NCI-H1092 treated with DMSO at 0.1 percent for 48 hours (cell line): ENCODE data around the gene RALGPS1.

ENCODE experiments used
- DNase-seq: peaks from one replicate; lab custom pipeline; 2025; lab: John Stamatoyannopoulos, UW

The RALGPS1 gene

DNA sequence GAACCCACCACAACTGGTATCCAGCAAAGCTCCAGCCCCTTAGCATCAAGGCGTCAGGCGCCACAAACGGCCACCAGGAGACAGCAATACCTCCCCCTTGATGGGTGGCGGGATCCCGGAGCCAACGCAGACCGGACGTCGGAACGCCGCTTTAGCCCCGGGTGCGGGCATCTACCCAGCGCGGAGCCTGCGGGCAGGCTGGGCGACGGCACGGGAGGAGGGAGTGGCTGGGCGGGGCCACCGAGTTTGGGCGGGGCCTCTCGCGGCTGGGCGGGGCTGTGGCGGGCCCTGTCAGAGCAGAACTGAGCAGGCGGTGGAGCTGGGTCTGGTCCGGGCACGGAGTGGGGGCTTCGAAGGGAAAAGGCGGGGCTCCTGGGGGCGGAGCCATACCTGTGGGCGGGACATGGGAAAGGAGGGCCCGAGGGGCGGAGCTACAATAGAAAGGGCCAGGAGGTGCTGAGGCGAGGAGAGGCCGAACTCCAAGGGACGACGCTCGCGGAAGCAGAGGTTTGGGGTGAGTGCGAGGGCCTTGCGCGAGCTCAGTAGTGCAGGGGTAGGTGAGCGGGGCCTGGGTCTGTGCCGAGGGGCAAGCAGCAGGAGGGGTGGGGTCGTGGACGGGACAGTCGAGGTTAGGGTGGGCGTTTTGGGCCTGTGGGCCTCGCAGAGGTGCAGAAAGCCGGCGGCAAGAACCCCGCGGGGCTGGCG lies 309.7 kb downstream of the RALGPS1 start:
- peak; percentile 90 for DNase-seq

DNA sequence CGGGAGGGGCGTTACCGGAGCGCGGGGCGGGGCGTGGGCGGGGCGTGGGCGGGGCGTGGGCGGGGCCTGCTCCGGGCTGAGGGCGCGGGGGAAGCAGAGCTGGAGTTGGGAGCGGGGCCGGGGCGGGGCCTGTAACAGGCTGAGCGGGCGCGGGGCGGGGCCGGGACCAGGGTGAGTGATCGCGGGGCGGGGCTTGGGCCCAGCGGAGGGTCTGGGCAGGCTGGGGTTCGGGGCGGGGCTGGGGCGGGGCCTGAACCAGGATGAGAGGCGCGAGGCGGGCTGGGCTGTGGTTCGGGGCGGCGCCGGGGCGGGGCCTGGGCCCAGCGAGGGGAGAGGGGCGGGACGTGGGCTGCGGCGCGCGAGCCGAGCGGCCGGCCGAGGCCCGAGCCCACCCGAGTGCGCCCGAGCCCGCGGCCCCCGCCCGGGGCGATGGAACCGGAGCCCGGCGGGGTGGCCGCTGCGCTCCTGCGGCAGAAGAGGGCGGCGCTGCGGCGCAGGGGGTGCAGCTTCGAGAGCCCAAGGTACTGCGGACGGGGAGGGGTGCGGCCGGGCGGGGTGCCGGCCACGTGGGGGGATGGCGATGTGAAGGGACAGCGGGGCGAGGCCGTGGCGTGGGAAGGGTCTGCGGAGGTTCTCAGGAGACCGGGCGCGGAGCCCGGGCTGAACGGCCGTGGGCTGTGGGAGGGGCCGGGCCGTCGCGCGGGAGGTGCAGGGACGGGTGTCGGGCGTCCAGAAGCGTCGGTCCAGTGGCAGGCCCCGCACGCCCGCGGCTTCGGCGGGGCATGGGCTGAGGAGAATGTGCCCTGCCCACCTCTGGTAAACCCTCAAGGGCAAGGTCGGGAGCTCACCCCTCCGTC lies 310.5 kb downstream of the RALGPS1 start:
- peak; percentile 90 for DNase-seq

DNA sequence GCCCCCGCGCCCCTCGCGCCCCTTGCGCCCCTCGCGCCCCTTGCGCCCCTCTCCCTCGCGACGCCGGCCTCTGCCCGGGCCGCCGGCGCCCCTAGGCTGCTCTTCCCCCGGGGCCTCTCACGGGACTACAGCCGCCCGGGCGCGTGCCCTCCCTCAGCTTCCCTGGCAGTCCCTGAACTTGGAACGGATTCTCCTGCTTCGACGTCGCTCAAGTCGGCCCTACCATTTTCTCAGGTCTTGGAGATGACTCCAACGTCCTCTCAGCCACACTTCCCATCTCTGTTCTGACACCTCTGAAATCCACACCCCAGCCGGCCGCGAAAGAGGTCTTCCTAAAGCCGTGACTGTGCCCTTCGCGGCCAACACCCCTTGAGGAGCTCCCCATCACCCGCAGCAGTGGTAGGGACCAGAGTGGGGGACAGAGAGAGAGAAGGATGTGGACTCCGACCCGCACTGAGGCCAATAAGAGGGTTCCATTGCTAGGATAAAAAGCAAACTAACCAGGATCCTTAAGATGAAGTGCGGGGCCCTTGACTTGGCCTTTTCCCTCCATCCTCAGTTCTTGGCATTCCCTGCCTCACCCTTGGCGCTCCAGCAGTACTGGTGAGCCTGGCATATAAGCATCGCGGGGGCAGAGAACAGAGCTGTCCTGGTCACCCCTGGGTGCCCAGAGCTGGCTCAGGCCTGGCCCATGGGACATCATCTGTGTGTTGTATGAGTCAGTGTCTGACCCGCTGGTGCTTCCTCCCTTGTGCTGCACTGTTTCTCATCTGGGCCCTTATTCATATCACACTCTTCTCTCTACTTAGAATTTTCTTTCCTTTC lies 311.4 kb downstream of the RALGPS1 start:
- peak; percentile 17 for DNase-seq

GRCh38 chr9:127229691-127230417 lies 315.3 kb downstream of the RALGPS1 start:
- DNase-seq = no peak

DNA sequence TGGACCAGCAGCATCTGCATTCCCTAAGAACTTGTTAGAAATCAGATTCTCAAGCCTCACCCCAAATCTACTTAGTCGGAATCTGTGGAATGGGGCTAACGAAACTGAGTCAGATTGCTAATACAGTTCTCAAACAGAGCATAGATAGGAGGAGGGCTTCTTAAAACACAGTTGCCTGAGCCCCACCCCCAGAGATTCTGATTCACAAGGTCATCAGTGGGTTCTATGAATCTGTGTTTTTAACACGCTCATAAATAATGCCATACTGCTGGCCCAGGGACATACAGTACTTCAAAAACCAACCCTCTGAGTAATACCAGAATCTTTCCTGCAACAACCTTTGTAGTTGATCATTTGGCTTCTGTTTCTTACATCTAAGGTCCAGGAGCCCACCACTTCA lies 317.1 kb downstream of the RALGPS1 start:
- DNase-seq = no peak

- no peak for DNase-seq
Measured at GRCh38 chr9:127232833-127233549, 318.4 kb downstream of the RALGPS1 start.

- DNase-seq = no peak
Measured at GRCh38 chr9:127233550-127233949, 319.0 kb downstream of the RALGPS1 start.

DNA sequence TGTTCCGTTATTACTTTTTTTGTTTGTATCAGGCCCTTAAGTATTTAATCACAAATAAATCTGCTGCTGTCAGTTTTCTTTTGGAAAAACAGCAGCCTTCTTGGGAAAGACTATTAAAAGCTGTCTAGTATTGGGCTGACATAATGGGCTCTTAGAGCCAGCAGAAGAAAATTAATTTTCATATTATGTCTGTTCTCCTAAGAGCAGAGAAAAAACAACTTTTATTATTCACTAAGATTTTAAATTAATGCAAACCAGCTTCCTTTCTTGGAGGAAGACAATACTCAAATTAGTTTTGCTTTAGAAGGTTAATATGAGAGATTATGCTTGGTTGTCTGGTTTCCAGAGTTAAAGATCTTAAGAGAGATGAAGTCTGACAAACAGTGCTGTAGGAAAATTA lies 319.4 kb downstream of the RALGPS1 start:
- DNase-seq = no peak

GRCh38 chr9:127237801-127238200 lies 323.2 kb downstream of the RALGPS1 start:
- DNase-seq = no peak

DNA sequence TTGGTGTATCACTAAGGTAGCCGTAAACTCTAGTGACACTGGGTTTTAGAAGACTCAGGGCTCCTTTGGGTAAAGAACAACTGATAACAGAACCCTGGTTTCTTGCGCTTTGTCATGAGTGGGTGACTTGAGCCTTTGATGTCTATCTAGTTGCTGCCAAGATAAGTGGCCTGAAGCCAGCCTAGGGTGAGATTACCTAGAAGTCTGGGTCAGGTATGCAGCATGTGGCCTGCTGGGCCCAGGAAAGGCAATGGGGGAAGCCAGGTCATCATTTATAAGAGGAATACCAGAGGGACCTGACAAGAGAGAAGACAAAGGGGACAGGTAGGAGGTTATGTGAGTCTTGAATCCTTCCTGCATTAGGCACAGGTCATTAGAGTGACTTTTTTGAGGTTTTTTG lies 326.8 kb downstream of the RALGPS1 start:
- DNase-seq = no peak

DNA sequence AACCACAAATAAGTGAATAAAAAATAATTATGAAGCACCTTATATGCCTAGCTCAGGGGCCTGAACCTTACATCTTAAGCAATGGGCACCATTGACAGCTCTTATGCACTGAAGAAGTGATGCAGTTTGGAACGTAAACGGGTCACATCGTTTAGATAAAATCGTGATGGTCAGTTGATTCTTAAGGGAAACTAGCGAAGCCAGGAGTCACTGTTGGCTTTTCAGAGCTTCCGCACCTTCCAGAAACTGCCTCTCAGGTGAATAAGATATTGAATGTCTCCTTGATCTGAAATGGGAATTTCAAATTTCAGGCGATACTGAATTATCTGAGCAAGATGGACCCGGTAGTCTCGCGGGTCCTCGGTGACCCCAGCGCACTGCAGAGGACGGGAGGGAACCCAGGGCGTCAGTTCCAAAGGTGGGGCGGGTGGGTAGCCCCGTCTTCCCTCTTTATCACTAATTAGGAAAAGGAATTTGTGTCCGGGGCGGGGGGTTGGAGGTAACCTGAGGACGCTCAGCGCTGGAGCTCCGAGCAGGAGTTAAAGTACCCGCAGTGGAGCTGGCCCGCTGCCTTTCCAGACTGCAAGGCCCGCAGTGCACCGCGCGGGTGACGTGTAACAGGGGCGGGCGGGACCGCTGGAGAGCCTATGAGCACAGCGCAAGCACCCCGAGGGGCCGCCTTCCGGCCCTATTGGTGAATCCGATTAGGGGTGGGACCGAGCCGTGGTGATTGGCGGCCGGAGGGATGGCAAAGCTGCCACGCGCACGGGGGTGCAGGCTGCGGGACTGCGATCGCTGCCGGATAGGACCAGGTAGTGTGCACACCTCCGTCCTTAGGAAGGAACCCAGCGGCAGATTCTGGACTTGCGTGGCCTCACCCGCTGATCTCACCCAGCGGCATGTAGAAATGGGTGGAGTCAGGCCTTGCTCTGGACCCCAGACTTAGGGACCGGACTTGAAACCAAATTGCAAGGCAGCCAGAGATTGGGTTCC lies 330.3 kb downstream of the RALGPS1 start:
- DNase-seq = peak; percentile 93

DNA sequence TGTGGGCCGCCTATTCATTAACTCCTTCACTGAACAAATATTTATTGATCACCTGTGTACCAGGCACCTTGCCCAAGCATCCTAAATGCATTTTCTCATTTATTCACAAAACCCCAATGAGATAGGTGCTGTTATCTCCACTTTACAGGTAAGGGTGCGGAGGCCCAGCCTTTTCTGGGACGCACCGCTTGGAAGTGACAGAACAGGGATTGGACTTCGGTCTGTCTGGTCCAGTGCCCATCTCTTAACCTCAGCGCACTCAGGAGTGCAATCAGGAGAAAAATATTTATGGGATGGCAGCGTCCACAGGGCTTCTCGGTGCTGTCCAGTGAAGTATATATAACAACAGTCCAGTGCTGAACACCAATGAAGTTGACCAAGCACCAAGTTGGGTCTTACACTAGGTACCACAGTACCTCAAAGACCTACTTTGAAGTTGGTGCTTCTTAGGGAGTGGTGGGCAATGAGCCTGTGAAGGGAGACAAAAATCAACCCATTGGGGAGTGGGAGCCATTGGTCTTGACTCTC lies 331.1 kb downstream of the RALGPS1 start:
- DNase-seq = no peak

DNA sequence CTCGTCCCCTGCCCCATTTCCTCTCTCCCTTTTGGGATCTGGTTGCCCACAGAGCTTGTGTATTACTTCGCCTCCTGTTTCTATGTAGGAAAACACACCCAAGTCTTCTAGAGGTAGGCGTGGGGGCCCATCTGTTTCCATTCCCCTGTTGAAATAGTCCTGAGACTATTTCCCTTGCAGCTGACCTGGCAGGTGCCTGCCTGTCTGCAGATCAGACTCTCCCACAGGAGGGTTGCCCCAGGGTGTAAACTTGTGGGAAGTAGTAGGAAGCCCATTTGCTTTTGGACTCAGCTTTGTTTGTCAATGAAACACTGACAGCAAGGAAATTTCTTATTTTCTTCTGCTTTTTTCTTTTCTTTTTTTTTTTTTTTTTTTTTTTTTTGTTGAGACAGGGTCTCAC lies 333.7 kb downstream of the RALGPS1 start:
- DNase-seq = no peak

GRCh38 chr9:127249877-127250276 lies 335.3 kb downstream of the RALGPS1 start:
- DNase-seq = no peak

GRCh38 chr9:127250896-127251391 lies 336.4 kb downstream of the RALGPS1 start:
- DNase-seq = no peak

- DNase-seq = no peak
Measured at GRCh38 chr9:127252410-127253318, 338.1 kb downstream of the RALGPS1 start.

GRCh38 chr9:127253446-127253845 lies 338.9 kb downstream of the RALGPS1 start:
- no peak for DNase-seq

- DNase-seq = no peak
Measured at GRCh38 chr9:127255692-127256091, 341.1 kb downstream of the RALGPS1 start.
